Left cardiac atrium (tissue), 4 donors: ENCODE data around the gene HOMEZ. TPM values are rescaled to one million over a fixed set of nuclear protein-coding genes. Genes with fewer than 3 reads are reported as not detected.
"Not testable (repeated sequence)": the region's sequence is repeated elsewhere in the genome, so short reads cannot be mapped to it uniquely, and the experiment has no call there.

Experiments
- ATAC-seq, 2 donors: fragments of 200-7000 bp; cut with Tn5 transposase; one replicate each; pipeline ENCODE4 v1.9.1; 2020; ENCODE audit warnings: mild to moderate bottlenecking in 2 of 2, moderate library complexity in 2 of 2
- DNase-seq: peaks from one replicate; pipeline ENCODE4 v3.0.0-alpha.2; 2020
- intact Hi-C, 2 donors: fragments of 100-400 bp; cut with DNase I; formaldehyde crosslinking; loops; one replicate each; pipeline versions ENCODE4 v1.14.1 to v1.15.1; 2022 to 2023
- total RNA-seq, 2 donors: library from RNA; stranded (reverse); fragmentation: NEBNext Ultra II Directional; extraction: Animal tissue kit (Norgen Biotek cat#: 25700); gene quantifications; one replicate each; pipeline ENCODE4 v1.2.1, GENCODE V29; 2021
- donor health status: DM: no; HTN: yes; CAD: no.
- donor health status: DM: no; HTN: yes; CAD: no; lungs with severe emphysema.
- donor health status: DM: yes; HTN: yes; CAD: no.
- donor health status: Dilated cardiomyopathy.

HOMEZ gene
- total RNA-seq, 2 donors from 2014 or later: 8.3 to 8.5 TPM

GRCh38 chr14:23241061-23241715 is 44.7 kb downstream of the HOMEZ start:
- intact Hi-C loops, ATAC-seq, DNase-seq: not testable (repeated sequence)

- intact Hi-C loops: no loop called here
- DNase-seq: no peak
- ATAC-seq: no peak
Observed at GRCh38 chr14:23240661-23241060, 45.3 kb downstream of the HOMEZ start.

GRCh38 chr14:23237772-23238594 is 47.9 kb downstream of the HOMEZ start, which contains the start of gene RNF212B:
Gene RNF212B (plus strand): TSS chr14:23237936. CDS start chr14:23240346, 2,410 bp downstream.
- ATAC-seq: peak; percentile 98 to 100
- intact Hi-C loops: no loop called here
- peak; percentile 94 for DNase-seq

GRCh38 chr14:23232241-23232808 is 53.6 kb downstream of the HOMEZ start:
- ATAC-seq, intact Hi-C loops, DNase-seq: not testable (repeated sequence)

- ATAC-seq (no peak), DNase-seq (no peak)
- intact Hi-C loops: no loop called here
Observed at GRCh38 chr14:23228812-23229211, 57.1 kb downstream of the HOMEZ start.

GRCh38 chr14:23227566-23227965 is 58.4 kb downstream of the HOMEZ start:
- no peak for ATAC-seq
- no peak for DNase-seq
- intact Hi-C loops: no loop called here

GRCh38 chr14:23224958-23225357 is 61.0 kb downstream of the HOMEZ start:
- intact Hi-C loops, ATAC-seq, DNase-seq: not testable (repeated sequence)

Other genes with a start within 250 kb of the HOMEZ start
- gene PSMB11, start 243.9 kb downstream of the HOMEZ start, total RNA-seq: not detected
- 1 to 10 TPM; 1.6 to 3.4 TPM for gene CDH24, start 228.6 kb downstream of the HOMEZ start, total RNA-seq
- 10 to 100 TPM; 71.4 to 77.5 TPM for gene ACIN1, start 191.0 kb downstream of the HOMEZ start, total RNA-seq
- gene C14orf119, start 190.6 kb downstream of the HOMEZ start, total RNA-seq: 10 to 100 TPM; 30.8 to 37.9 TPM
- not detected for gene CIROP, start 181.1 kb downstream of the HOMEZ start, total RNA-seq
- gene CEBPE, start 166.9 kb downstream of the HOMEZ start, total RNA-seq: not detected
- 10 to 100 TPM in 1 of 2 donors, 1 to 10 TPM in 1; 8.7 to 16.2 TPM for gene SLC7A8, start 102.5 kb downstream of the HOMEZ start, total RNA-seq
- not detected for gene RNF212B, start 48.2 kb downstream of the HOMEZ start, total RNA-seq
- 1 to 10 TPM; 8.0 to 8.3 TPM for gene PPP1R3E, start 16.7 kb upstream of the HOMEZ start, total RNA-seq
- 10 to 100 TPM; 46.7 to 47.7 TPM for gene BCL2L2, start 20.7 kb upstream of the HOMEZ start, total RNA-seq
- 10 to 100 TPM; 74.4 to 94.1 TPM for gene PABPN1, start 35.3 kb upstream of the HOMEZ start, total RNA-seq
- 10 to 100 TPM; 31.4 to 34.6 TPM for gene SLC22A17, start 66.8 kb upstream of the HOMEZ start, total RNA-seq
- gene EFS, start 79.0 kb upstream of the HOMEZ start, total RNA-seq: 10 to 100 TPM in 1 of 2 donors, 1 to 10 TPM in 1; 5.8 to 10.3 TPM
- gene IL25, start 86.7 kb upstream of the HOMEZ start, total RNA-seq: not detected
- gene CMTM5, start 90.9 kb upstream of the HOMEZ start, total RNA-seq: 1 to 10 TPM in 1 of 2 donors, under 1 TPM in 1; 0.44 to 1.4 TPM
- gene MYH6, start 122.1 kb upstream of the HOMEZ start, total RNA-seq: over 10,000 TPM; 10,415 to 11,820 TPM
- gene MYH7, start 149.5 kb upstream of the HOMEZ start, total RNA-seq: 100 to 1,000 TPM; 175 to 201 TPM
- gene NGDN, start 183.6 kb upstream of the HOMEZ start, total RNA-seq: 10 to 100 TPM; 20.1 to 23.6 TPM